Activated CD4-positive, alpha-beta T cell treated with anti-CD3 and anti-CD28 coated beads, Interleukin-2, amount 50 U/mL, for 48 hours (primary cell): ENCODE measurements around the gene RANBP3L.
A peak's percentile ranks its signal among the peaks of the same experiment; 100 is the strongest.

Experiments used
- DNase-seq, 2 experiments: peaks; one replicate each; pipeline ENCODE4 v3.0.0-alpha.2; 2020

RANBP3L gene

DNA sequence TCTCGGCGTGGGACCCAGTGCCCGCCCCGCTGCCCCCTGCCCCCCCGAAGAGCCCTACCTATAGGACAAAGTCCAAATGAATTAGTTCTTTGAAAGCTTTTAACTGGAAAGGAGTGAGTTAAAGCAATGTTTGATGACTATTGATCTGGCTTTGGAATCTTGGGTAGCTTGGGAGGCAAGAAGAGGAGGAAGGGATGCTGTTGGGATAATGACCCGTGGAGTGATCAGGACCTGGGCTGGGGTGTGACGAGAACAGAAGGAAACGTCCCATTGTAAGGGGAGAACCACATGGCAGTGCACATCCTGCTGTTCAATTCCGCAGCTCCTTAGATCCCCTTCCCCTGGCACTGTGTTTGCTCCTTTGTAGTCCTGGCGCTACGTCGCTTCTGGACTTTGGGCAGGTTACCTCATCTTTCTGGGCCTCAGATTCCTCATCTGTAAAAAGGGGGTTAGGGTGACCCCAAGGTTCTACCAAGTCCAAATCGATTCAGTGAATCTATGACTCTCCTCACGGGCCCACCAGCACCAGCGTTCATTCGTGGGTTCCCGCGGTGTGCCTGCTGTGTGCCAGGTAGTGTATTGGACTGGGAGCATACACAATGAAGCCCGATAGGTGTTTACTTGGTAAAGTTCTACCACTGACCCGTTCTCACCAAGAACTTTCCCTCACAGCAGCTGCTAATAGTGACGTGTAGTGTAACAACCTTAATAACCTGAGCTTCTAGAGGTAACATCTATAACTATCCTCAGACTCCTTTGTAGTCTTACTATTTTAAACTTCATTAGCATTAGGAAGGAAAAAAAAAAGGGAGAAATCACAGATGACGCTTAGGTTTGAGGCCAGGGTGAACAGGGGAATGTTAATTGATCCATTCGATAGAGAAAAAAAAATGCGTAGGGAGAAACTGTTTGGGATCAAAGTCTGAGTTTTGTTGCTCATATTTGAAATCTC, 58.9 kb downstream of the RANBP3L start:
- peak in 1 of 2 experiments; percentile 22 for DNase-seq

DNA sequence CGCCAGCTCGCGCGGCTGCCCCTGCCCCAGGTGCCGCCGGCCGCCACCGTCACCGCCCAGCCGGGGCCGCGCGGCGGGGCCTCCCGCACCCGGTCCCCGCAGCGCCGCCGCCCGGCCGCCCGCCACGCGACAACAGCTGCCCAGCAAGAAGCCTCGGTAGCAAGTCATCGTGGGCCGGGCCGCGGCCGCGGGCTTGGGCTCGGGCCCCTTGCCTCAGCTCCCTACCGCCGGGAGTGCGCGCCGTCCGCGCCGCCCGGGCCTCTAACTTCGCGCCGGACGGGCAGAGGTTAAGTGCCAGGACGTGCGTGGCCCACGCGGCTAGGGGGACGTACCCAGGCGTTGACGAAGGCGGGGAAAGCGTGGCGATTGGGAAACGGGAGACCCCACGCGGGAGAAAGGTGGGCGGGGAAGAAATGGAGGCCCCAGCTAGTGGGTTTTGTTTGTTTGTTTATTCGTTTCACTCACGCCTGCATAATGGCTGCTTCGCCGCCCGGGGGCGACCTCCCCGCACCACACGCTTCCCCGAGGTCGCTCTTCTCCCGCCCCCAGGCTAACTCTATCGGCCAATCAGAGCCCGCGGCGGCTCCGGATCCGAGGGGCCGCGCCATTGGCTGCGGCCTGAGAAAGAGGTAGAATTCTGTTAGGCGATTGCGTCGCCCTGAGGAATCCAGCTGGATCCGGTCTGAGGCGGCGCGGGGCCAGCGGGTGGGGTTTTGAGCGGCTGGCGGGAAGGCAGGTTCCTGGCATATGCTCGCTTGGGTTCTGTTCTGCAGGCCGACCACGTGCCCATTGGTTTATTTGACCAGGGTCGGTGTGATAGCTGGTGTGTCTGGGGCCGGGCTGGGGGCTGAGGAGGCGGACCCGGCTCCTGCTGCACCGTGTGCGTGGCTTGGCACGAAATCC, 59.8 kb downstream of the RANBP3L start, which contains the start of gene NADK2:
TSS of gene NADK2 (minus strand) at position 295 of the 903 bp plus-strand sequence. CDS start at position 168, 127 bp downstream.
- peak; percentile 88 to 92 for DNase-seq

GRCh38 chr5:36240779-36241630, 60.7 kb downstream of the RANBP3L start:
- DNase-seq: peak; percentile 41 to 47

- DNase-seq: no peak
These were observed 62.1 kb downstream of the RANBP3L start for GRCh38 chr5:36239370-36240293.

- DNase-seq: no peak
These were observed 63.0 kb downstream of the RANBP3L start for GRCh38 chr5:36238502-36239295.

DNA sequence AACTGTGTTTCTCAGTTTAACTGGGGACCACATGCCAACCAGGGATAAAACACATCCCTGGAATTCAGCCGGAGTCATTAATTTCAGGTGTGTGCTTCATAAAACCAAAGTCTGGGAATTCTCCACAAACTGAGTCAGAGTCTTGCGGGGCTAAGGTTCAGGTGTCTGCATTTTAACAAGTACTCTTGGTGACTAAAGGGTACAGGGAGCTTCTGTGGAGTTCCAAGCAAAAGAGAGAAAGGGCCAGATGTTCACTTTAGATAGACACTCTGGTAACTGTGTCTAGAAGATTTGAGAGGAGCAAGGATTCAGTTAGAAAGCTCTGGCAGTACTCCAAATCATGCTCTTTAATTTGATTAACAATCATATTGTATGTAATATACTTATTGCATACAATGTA, 64.0 kb downstream of the RANBP3L start:
- DNase-seq: no peak

GRCh38 chr5:36236801-36237200, 64.9 kb downstream of the RANBP3L start:
- no peak for DNase-seq

DNA sequence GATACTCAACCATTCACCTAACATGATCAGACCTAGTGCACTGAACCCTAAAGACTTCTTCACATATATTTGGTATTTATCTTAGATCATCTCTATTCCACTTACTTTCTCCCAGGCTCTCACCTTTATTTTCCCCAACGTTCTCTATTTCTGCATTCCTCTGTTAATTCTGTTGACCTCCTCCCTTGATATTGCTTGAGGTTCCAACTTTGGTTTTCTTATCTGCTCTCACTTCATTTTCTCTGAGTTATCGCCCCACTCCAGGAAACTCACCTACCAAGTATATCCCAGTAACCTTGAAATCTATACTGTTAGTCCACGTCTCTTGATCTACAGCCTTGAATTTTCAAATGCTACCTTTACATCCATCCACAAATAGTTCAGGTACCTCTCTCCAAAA, 69.2 kb downstream of the RANBP3L start:
- no peak for DNase-seq

GRCh38 chr5:36230151-36230790, 71.4 kb downstream of the RANBP3L start:
- no peak for DNase-seq

GRCh38 chr5:36228505-36228904, 73.2 kb downstream of the RANBP3L start:
- DNase-seq: no peak

DNA sequence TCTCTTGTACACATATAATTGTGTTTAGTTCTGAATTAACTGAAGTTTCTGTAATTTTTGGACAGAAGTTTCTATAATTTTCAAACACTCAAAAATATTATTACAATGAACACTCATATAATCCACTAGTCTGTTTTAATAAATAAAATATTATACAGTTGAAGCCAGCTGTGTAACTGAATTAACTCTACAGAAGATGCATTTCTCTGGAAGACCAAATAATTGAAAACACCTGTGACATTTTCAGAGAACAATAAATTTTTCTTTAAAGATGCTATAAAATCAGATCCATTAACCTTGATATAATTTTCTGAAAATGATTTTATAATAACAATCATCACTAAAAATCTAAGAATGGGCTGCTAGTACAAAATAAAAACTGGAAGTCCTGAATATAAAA, 74.7 kb downstream of the RANBP3L start:
- DNase-seq: no peak

GRCh38 chr5:36222620-36223019, 79.1 kb downstream of the RANBP3L start:
- no peak for DNase-seq

DNA sequence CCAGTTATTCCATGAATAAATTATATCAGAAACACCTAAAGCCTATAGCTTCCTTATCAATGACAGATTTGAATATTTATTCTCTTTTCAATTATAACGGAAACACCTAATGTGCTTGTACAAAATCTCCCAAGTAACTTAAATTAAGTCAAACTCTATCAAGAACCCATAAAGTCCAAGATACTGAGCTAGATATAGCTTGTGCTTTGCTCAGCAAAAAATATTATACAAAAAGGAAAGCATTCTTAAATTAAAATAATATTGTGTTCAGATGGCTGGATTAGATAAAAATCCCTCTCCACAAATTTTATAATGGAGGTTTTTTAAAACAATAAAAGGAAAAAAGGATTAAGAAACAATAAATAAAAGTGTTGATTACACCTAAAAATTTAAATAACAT, 83.7 kb downstream of the RANBP3L start:
- no peak for DNase-seq

GRCh38 chr5:36217567-36217966, 84.1 kb downstream of the RANBP3L start:
- DNase-seq: no peak

- no peak for DNase-seq
These were observed 85.8 kb downstream of the RANBP3L start for GRCh38 chr5:36215910-36216309.

DNA sequence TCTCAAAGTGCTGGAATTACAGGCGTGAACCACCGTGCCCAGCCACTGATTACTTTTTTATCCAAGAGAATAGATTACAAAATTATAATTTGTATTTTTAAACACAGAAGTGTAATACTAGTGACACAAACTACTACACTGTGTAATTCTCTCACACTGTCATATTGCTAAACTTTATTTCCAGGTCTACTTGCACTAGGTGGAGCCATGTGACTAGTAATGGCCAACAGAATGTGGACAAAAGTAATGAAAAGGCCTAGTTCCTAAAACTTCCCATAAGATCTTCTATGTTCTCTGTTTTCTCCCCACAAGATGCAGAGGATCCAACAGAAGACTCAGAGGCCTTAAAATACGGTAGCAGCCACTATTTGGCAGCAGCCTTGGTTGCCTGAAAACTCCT, 87.3 kb downstream of the RANBP3L start:
- DNase-seq: no peak

GRCh38 chr5:36209664-36210063, 92.0 kb downstream of the RANBP3L start:
- DNase-seq: no peak

DNA sequence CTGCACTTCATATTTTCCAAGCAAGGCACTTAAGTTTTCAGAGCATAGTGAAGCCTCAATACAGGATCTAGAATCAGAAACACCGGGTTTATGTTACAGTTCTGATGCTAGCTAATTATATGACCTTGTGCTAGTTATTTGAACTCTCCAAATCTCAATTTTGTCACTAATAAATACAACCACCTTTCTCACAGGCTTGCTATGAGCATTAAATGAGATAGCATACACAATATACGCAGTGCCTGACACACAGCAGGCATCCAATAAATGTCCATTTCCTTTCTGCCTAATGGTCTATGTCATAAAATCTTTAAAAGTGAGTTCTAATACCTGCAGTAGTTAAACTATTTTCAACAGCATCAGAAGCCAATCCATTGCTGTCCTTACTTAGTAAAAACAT, 92.9 kb downstream of the RANBP3L start:
- DNase-seq: no peak

DNA sequence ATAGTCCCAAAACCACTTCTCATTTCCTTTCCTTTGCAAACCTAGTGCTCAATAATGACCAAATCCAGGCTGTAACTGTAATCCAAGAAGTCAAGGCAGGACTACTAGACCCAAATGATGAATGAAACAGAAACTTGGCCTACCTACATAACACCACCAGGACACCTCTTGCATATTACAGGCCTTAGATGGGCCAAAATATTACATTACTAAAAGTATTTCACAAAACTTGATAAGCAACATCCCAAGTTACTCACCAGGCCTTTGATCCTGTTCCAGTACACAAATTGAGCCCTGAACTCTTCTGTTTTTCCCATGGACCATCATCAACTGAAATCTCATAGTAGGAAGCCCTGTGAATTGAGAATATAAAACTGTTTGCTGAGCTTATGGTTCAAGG, 94.8 kb downstream of the RANBP3L start:
- DNase-seq: no peak

- DNase-seq: no peak
These were observed 96.4 kb downstream of the RANBP3L start for GRCh38 chr5:36205329-36205728.
